ENCODE data around the gene MYO3B.

MYO3B gene

DNA sequence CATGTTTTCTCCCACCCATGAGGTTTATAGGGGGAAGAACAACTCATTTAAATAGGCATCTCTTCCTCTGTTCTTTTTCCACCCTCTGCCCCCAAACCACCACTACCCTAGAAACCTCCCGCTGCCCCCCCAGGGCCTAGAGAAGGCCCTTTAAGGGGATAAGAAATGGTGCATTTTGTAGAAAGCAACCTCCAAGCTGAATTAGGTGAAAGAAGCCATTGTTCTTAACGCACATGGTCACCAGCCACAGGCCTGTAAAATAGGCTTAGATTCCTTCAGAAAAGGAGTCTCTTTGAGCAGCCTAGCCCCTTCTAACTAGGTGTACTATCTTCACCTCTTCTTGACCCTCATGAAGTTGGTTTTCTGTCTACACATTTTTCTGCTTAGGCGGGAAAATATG is 418.6 kb downstream of the MYO3B start:
- DNase-seq, result no peak
- no peak overlapping the region for H3K4ac ChIP-seq (ENCODE audit: low read depth, low read length)
- H3K9me3 ChIP-seq (ENCODE audit: insufficient read depth, low read depth, low read length), result no peaks in the 10 kb centered on the region
- no peak overlapping the region for H3K23ac ChIP-seq (ENCODE audit: low read length)
- H4K12ac ChIP-seq (ENCODE audit: low read depth, low read length), result no peak overlapping the region
- no peak overlapping the region for H3K18ac ChIP-seq (ENCODE audit: low read length)
- H2BK12ac ChIP-seq (ENCODE audit: low read length), result no peak overlapping the region
- no peak overlapping the region for H2BK5ac ChIP-seq (ENCODE audit: low read depth, low read length, poor library complexity)
- H3K27ac ChIP-seq (ENCODE audit: low read depth, low read length), result no peak overlapping the region
- no peak overlapping the region for H4K91ac ChIP-seq (ENCODE audit: low read depth, low read length)
- no peak overlapping the region for H2AFZ ChIP-seq (ENCODE audit: insufficient read depth, low read length, poor library complexity)
- no peak overlapping the region for H3K14ac ChIP-seq (ENCODE audit: low read length)
- H3K9ac ChIP-seq (ENCODE audit: low read length), result no peak overlapping the region
- H3K79me2 ChIP-seq (ENCODE audit: control insufficient read depth, insufficient read depth, low read length, poor library complexity), result no peaks in the 10 kb centered on the region
- H3K4me1 ChIP-seq (ENCODE audit: control insufficient read depth in 1 of 2, insufficient read depth in 2 of 2, low read length in 2 of 2), result no peaks in the 10 kb centered on the region
- H2AK5ac ChIP-seq (ENCODE audit: low read length), result no peak overlapping the region
- WGBS (ENCODE audit: extremely low coverage, insufficient coverage, insufficient read length), result no CpG with 5 or more reads among the region's 3 CpGs
- H3K4me3 ChIP-seq (ENCODE audit: low read depth, low read length), result no peak overlapping the region
- no peaks in the 10 kb centered on the region for H3K79me1 ChIP-seq (ENCODE audit: low read length)
- no peak overlapping the region for H4K8ac ChIP-seq (ENCODE audit: low read depth, low read length)
- H2BK120ac ChIP-seq (ENCODE audit: insufficient read depth, low read length, poor library complexity), result no peak overlapping the region
- H3K36me3 ChIP-seq (ENCODE audit: control insufficient read depth in 1 of 2, insufficient read depth in 2 of 2, low read length in 2 of 2), result no peaks in the 10 kb centered on the region
- no peaks in the 10 kb centered on the region for H3K27me3 ChIP-seq (ENCODE audit: insufficient read depth, low read length)
- H3K4me2 ChIP-seq (ENCODE audit: low read length), result no peak overlapping the region

DNA sequence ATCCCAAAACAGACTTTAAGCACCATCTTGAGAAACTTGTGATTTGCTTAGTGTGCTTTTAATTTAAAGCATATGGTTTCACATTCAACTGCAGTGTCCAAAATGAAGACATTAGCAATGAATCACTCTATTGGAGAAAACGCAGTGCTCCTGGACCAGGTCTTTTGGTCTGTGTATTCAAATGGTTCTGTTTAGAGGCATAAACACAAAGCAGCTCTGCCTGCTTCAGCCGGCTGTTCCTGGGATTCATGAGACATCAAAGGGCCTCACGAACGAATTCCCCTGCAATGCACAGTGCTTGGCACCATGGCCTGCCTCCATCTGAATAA is 420.1 kb downstream of the MYO3B start:
- Histone ChIP-seq H4K12ac (ENCODE audit: low read depth, low read length) (no peak overlapping the region), H2AFZ (ENCODE audit: insufficient read depth, low read length, poor library complexity) (no peak overlapping the region), H2BK5ac (ENCODE audit: low read depth, low read length, poor library complexity) (no peak overlapping the region), H3K36me3 (ENCODE audit: control insufficient read depth in 1 of 2, insufficient read depth in 2 of 2, low read length in 2 of 2) (no peaks in the 10 kb centered on the region), H3K4ac (ENCODE audit: low read depth, low read length) (no peak overlapping the region), H4K8ac (ENCODE audit: low read depth, low read length) (no peak overlapping the region), H3K27me3 (ENCODE audit: insufficient read depth, low read length) (no peaks in the 10 kb centered on the region), H3K79me2 (ENCODE audit: control insufficient read depth, insufficient read depth, low read length, poor library complexity) (no peaks in the 10 kb centered on the region), H3K23ac (ENCODE audit: low read length) (no peak overlapping the region), H3K9ac (ENCODE audit: low read length) (no peak overlapping the region), H4K91ac (ENCODE audit: low read depth, low read length) (no peak overlapping the region), H3K4me2 (ENCODE audit: low read length) (no peak overlapping the region), H2AK5ac (ENCODE audit: low read length) (no peak overlapping the region), H3K4me3 (ENCODE audit: low read depth, low read length) (no peak overlapping the region), H2BK12ac (ENCODE audit: low read length) (no peak overlapping the region), H3K14ac (ENCODE audit: low read length) (no peak overlapping the region), H3K4me1 (ENCODE audit: control insufficient read depth in 1 of 2, insufficient read depth in 2 of 2, low read length in 2 of 2) (no peaks in the 10 kb centered on the region), H3K18ac (ENCODE audit: low read length) (no peak overlapping the region), H2BK120ac (ENCODE audit: insufficient read depth, low read length, poor library complexity) (no peak overlapping the region), H3K79me1 (ENCODE audit: low read length) (no peaks in the 10 kb centered on the region), H3K27ac (ENCODE audit: low read depth, low read length) (no peak overlapping the region), H3K9me3 (ENCODE audit: insufficient read depth, low read depth, low read length) (no peaks in the 10 kb centered on the region)
- DNase-seq, result no peak
- WGBS (ENCODE audit: extremely low coverage, insufficient coverage, insufficient read length), result no CpG with 5 or more reads among the region's 4 CpGs

DNA sequence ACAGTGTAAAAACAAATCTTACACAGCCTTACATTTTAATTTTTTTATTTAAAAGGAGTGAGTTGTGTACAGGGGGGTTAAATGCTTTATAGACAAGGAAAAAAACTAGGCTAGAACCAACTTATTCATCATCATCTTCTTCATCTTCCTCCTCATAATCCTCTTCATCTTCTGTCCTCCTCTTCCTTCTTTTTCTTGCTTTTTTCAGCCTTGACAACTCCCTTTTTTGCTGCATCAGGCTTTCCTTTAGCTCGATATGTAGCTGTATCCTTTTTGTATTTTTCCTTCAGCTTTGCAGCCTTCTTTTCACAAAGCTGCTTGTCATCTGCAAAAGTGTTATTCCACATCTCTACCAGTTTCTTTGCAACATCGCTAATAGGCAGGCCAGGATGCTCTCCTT is 423.5 kb downstream of the MYO3B start:
- Histone ChIP-seq H3K4ac (ENCODE audit: low read depth, low read length) (no peak overlapping the region), H3K79me2 (ENCODE audit: control insufficient read depth, insufficient read depth, low read length, poor library complexity) (no peaks in the 10 kb centered on the region), H2BK120ac (ENCODE audit: insufficient read depth, low read length, poor library complexity) (no peak overlapping the region), H2AK5ac (ENCODE audit: low read length) (no peak overlapping the region), H3K4me3 (ENCODE audit: low read depth, low read length) (no peak overlapping the region), H2AFZ (ENCODE audit: insufficient read depth, low read length, poor library complexity) (no peak overlapping the region), H3K36me3 (ENCODE audit: control insufficient read depth in 1 of 2, insufficient read depth in 2 of 2, low read length in 2 of 2) (no peaks in the 10 kb centered on the region), H4K12ac (ENCODE audit: low read depth, low read length) (no peak overlapping the region), H3K9me3 (ENCODE audit: insufficient read depth, low read depth, low read length) (no peaks in the 10 kb centered on the region), H4K8ac (ENCODE audit: low read depth, low read length) (no peak overlapping the region), H3K23ac (ENCODE audit: low read length) (no peak overlapping the region), H2BK12ac (ENCODE audit: low read length) (no peak overlapping the region), H3K14ac (ENCODE audit: low read length) (no peak overlapping the region), H3K4me1 (ENCODE audit: control insufficient read depth in 1 of 2, insufficient read depth in 2 of 2, low read length in 2 of 2) (no peaks in the 10 kb centered on the region), H3K9ac (ENCODE audit: low read length) (no peak overlapping the region), H3K4me2 (ENCODE audit: low read length) (no peak overlapping the region), H2BK5ac (ENCODE audit: low read depth, low read length, poor library complexity) (no peak overlapping the region), H3K18ac (ENCODE audit: low read length) (no peak overlapping the region), H3K79me1 (ENCODE audit: low read length) (no peaks in the 10 kb centered on the region), H3K27ac (ENCODE audit: low read depth, low read length) (no peak overlapping the region), H3K27me3 (ENCODE audit: insufficient read depth, low read length) (no peaks in the 10 kb centered on the region), H4K91ac (ENCODE audit: low read depth, low read length) (no peak overlapping the region)
- no CpG with 5 or more reads among the region's 2 CpGs for WGBS (ENCODE audit: extremely low coverage, insufficient coverage, insufficient read length)
- no peak for DNase-seq

DNA sequence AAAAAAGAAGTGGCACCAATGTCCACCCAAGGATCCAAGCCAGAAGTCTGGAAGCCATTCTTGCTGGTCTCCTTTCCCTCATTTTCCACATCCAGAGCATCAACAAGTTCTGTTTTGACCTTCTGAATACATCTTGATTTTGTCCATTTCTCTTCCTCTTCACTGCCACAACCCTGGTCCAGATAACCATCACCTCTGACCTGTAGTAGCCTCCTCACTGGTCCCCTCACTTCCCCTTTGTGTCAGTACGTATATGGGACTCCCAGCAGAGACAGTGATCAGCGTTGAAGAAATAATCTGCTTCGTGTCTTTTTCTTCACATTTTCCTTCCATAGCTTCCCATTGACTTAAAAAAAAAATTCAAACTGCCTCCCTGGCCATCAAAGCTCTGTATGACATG is 427.9 kb downstream of the MYO3B start:
- no peak for DNase-seq
- Histone ChIP-seq H3K79me2 (ENCODE audit: control insufficient read depth, insufficient read depth, low read length, poor library complexity) (no peaks in the 10 kb centered on the region), H4K12ac (ENCODE audit: low read depth, low read length) (no peak overlapping the region), H2BK5ac (ENCODE audit: low read depth, low read length, poor library complexity) (no peak overlapping the region), H3K23ac (ENCODE audit: low read length) (no peak overlapping the region), H4K91ac (ENCODE audit: low read depth, low read length) (no peak overlapping the region), H3K4me2 (ENCODE audit: low read length) (no peak overlapping the region), H3K14ac (ENCODE audit: low read length) (no peak overlapping the region), H2BK12ac (ENCODE audit: low read length) (no peak overlapping the region), H3K27ac (ENCODE audit: low read depth, low read length) (no peak overlapping the region), H3K4ac (ENCODE audit: low read depth, low read length) (no peak overlapping the region), H3K9me3 (ENCODE audit: insufficient read depth, low read depth, low read length) (no peaks in the 10 kb centered on the region), H4K8ac (ENCODE audit: low read depth, low read length) (no peak overlapping the region), H2BK120ac (ENCODE audit: insufficient read depth, low read length, poor library complexity) (no peak overlapping the region), H3K4me3 (ENCODE audit: low read depth, low read length) (no peak overlapping the region), H3K18ac (ENCODE audit: low read length) (no peak overlapping the region), H2AFZ (ENCODE audit: insufficient read depth, low read length, poor library complexity) (no peak overlapping the region), H3K79me1 (ENCODE audit: low read length) (no peaks in the 10 kb centered on the region), H2AK5ac (ENCODE audit: low read length) (no peak overlapping the region), H3K27me3 (ENCODE audit: insufficient read depth, low read length) (no peaks in the 10 kb centered on the region), H3K4me1 (ENCODE audit: control insufficient read depth in 1 of 2, insufficient read depth in 2 of 2, low read length in 2 of 2) (no peaks in the 10 kb centered on the region), H3K9ac (ENCODE audit: low read length) (no peak overlapping the region), H3K36me3 (ENCODE audit: control insufficient read depth in 1 of 2, insufficient read depth in 2 of 2, low read length in 2 of 2) (no peaks in the 10 kb centered on the region)
- no CpG with 5 or more reads among the region's 3 CpGs for WGBS (ENCODE audit: extremely low coverage, insufficient coverage, insufficient read length)

DNA sequence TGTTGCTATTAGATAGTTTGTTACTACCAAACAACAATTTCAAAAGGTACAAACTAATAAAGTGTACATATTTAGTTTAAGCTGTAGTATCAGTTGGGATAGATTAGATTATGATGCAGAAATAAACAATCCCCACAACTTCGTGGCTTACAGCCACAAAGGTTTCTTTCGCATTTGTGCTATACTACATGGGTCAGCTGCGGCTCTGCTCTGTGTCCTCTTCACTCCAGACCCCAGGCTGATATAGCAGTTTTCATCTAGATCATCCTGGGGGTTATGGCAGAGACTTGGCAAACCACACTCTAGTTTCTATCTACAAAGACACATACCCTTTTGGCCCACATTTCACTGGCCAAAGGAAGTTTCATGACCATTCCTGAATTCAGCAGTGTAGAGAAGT is 429.2 kb downstream of the MYO3B start:
- Histone ChIP-seq H3K9ac (ENCODE audit: low read length) (no peak overlapping the region), H3K27me3 (ENCODE audit: insufficient read depth, low read length) (no peaks in the 10 kb centered on the region), H3K9me3 (ENCODE audit: insufficient read depth, low read depth, low read length) (no peaks in the 10 kb centered on the region), H3K14ac (ENCODE audit: low read length) (no peak overlapping the region), H2BK120ac (ENCODE audit: insufficient read depth, low read length, poor library complexity) (no peak overlapping the region), H3K4ac (ENCODE audit: low read depth, low read length) (no peak overlapping the region), H2BK12ac (ENCODE audit: low read length) (no peak overlapping the region), H3K79me2 (ENCODE audit: control insufficient read depth, insufficient read depth, low read length, poor library complexity) (no peaks in the 10 kb centered on the region), H3K18ac (ENCODE audit: low read length) (no peak overlapping the region), H3K36me3 (ENCODE audit: control insufficient read depth in 1 of 2, insufficient read depth in 2 of 2, low read length in 2 of 2) (no peaks in the 10 kb centered on the region), H3K4me3 (ENCODE audit: low read depth, low read length) (no peak overlapping the region), H3K4me2 (ENCODE audit: low read length) (no peak overlapping the region), H2AFZ (ENCODE audit: insufficient read depth, low read length, poor library complexity) (no peak overlapping the region), H3K4me1 (ENCODE audit: control insufficient read depth in 1 of 2, insufficient read depth in 2 of 2, low read length in 2 of 2) (no peaks in the 10 kb centered on the region), H4K91ac (ENCODE audit: low read depth, low read length) (no peak overlapping the region), H3K23ac (ENCODE audit: low read length) (no peak overlapping the region), H4K8ac (ENCODE audit: low read depth, low read length) (no peak overlapping the region), H3K27ac (ENCODE audit: low read depth, low read length) (no peak overlapping the region), H2BK5ac (ENCODE audit: low read depth, low read length, poor library complexity) (no peak overlapping the region), H3K79me1 (ENCODE audit: low read length) (no peaks in the 10 kb centered on the region), H2AK5ac (ENCODE audit: low read length) (no peak overlapping the region), H4K12ac (ENCODE audit: low read depth, low read length) (no peak overlapping the region)
- no peak for DNase-seq
- WGBS (ENCODE audit: extremely low coverage, insufficient coverage, insufficient read length), result no CpG with 5 or more reads among the region's 3 CpGs

Measured in trophoblast cell (in vitro differentiated cells and primary cell).